ENCODE results near the gene TRABD2B.

The TRABD2B gene

DNA sequence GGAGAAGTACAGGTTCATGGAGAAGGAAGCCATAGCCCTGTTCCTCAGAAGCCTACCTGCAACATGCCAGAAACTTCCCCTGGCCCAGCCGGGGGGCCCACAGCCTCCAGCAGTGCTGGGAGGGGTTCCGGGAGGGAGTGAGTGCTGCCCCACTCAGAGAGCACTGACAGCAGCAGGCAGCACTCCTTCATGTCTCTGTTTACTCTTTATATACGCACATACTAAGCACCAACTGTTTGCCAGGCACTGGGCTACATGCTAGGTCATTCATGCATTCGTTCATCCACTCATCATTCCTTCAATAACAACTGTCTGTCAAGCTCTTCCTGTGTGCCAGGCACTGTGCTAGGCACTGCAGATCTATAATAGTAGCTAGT is 120.6 kb downstream of the TRABD2B start:
- DNase-seq (ENCODE audit: low read depth in 3 of 3) = no peak

DNA sequence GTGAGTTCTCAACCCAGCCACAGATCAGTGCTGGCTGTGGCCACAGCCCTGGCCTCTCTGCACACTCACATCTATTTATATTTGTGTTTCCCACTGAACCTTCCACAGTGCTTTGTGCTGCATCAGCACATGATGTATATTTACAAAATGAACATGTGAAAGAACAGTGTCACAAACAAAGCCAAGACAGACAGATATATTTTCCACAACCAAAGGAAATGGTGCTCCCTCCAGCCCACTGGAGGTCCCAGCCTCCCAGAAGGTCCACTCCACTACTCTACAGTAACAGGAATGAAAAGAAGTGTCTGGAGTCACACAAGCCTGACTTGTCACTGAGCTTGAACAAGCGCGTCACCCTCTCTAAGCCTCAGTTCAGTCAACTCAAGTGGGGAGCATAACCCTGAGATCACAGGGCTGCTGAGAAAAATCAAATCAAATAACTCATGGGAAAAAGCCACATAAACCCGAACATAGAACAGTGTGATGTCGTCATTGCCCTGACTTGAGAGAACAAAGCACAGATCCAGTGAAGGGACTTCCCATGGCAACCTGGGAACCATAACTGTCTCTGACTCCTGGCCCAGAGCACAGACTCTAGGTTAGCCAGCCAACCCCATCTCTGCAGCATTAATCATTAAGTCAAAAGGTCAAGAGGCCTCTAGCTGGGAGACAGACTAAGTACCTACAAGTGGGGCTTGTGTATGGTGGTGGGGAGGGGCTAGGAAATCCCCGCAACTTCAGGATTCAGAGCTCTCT is 121.2 kb downstream of the TRABD2B start:
- no peak for DNase-seq (ENCODE audit: low read depth in 3 of 3)

GRCh38 chr1:47875036-47875435 is 122.1 kb downstream of the TRABD2B start:
- DNase-seq (ENCODE audit: low read depth in 3 of 3) = no peak

- DNase-seq (ENCODE audit: low read depth in 3 of 3) = no peak
These were observed 123.8 kb downstream of the TRABD2B start for GRCh38 chr1:47873337-47873736.

DNA sequence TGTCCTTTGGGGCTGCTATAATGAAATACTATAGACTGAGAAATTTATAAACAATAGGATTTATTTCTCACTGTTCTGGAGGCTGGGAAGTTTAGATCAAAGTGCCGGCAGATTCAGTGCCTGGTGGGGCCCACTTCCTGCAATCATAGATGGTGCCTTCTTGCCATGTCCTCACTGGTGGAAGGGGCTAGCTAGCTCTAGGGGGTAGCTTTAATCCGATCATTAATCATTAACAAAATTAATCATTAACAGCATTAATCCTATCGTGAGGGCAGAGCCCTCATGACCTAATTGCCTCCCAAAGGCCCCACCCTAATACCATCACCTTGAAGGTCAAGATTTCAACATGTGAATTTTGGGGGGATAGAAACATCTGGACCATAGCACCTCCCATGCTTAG is 124.3 kb downstream of the TRABD2B start:
- no peak for DNase-seq (ENCODE audit: low read depth in 3 of 3)

DNA sequence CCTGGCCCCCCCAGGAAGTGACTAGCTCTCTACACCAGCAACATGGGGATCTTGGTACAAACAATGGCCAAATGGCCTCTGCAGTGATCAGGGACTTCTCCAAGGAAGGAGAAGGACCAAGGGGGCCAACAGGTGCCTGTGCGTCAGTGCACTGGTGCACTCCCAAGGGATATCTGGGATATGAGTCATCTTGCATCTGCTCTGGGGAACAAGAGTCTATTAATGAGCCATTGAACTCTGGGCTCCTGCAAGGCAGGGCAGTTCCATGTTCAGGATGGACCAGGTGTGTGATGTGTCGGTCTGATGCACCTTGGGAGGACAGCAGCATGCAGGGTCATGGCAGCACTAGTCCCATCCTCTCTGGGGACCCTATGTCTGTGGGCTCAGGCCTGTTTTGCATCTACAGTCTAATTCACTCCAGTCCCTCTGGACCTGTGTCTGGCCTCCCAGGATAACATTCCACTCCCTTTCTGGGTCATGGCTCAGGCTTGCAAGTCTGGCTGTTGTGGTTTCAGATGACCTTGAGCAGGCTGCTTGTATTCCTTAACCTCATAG is 125.3 kb downstream of the TRABD2B start:
- no peak for DNase-seq (ENCODE audit: low read depth in 3 of 3)

GRCh38 chr1:47870946-47871676 is 126.1 kb downstream of the TRABD2B start:
- no peak for DNase-seq (ENCODE audit: low read depth in 3 of 3)

DNA sequence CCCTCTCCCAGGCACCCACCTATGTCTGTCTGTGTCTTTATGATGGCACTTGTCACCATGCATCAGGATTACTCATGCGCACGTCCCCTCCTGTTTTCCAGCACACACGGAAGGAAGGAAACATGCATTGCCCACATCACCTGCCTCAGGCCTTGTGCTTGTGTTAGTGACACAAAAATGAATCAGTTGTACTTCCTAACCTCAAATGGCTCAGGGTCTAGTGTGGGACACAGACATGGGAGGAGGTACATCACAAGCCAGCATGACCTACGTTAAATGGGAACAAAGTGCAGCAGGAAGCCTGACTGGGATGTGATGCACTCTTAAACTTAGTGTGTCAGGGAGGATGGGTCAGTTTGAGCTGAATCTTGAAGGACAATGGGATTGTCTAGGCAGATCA is 126.7 kb downstream of the TRABD2B start:
- no peak for DNase-seq (ENCODE audit: low read depth in 3 of 3)

- no peak for DNase-seq (ENCODE audit: low read depth in 3 of 3)
These were observed 128.9 kb downstream of the TRABD2B start for GRCh38 chr1:47868348-47868676.

- no peak for DNase-seq (ENCODE audit: low read depth in 3 of 3)
These were observed 129.5 kb downstream of the TRABD2B start for GRCh38 chr1:47867438-47868347.

DNA sequence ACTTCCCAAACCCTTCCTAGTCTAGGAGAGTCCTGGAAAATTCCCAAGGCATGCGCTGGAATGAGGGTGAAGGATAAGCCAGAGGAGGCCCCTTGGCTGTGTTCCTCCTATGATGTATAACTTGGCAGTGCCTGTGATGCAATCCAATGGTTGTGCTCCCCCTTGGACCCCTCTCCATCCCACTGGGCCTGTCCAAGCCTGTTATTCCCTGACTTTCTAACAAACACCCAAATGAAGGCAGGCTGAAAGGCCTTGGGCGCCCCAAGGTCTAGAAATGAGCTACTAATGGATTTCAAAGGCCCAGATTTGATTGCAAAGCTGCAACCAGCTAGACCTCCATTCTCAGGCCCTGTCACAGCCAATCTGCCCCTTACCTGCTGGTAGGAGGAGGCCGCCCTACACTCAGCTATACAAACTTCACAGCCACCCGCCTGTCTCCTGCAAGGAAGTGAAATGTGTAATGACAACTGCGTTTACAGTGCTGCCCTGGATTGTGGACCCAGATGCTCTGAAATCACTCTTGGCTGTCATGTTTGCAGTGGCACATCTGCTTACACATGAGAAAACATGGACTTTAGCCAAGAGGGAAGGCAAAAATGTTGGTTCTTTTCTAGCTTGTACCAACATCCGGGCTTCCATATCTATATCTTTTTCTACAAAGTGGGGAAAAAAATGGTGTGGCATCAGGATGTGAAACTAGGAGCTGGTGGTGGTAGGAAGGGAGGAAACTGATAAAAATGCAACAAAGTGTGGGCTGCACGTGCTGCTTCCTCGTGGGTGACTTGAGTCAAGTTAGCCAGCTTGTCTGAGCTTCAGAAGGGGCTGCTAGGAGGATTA is 130.4 kb downstream of the TRABD2B start:
- DNase-seq (ENCODE audit: low read depth in 3 of 3) = no peak

DNA sequence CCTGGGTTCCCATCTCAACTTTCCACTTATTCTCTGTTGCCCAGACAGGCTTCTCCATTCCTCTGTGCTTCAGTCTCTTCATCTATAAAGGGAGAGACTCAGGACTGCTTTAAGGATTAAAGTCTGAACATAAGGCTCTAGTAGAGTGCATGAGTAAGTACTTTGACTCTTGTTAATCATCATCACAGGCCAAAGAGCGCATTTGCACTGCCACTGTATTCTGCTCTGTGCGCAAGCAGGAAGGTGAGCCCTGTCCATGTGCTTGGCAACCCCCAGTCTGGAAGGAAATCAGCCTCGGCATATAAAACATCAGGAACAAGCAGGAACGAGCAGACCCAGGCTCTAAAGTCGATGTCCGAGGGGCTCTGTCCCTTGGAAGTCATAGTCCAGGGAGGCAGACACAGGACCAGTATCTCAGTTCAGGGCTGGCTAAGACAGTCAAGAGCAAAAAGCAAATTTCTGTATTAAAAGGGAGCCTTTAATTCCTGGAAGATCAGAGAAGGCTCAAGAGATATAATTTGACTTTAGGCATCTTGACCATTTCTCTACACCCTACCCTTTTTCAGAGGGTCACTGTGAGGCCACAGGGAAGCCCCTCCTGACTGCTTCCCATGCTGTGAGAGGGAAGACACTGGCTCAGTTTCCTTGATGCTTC is 131.2 kb downstream of the TRABD2B start:
- DNase-seq (ENCODE audit: low read depth in 3 of 3) = no peak

- no peak for DNase-seq (ENCODE audit: low read depth in 3 of 3)
These were observed 138.0 kb downstream of the TRABD2B start for GRCh38 chr1:47859092-47859743.

DNA sequence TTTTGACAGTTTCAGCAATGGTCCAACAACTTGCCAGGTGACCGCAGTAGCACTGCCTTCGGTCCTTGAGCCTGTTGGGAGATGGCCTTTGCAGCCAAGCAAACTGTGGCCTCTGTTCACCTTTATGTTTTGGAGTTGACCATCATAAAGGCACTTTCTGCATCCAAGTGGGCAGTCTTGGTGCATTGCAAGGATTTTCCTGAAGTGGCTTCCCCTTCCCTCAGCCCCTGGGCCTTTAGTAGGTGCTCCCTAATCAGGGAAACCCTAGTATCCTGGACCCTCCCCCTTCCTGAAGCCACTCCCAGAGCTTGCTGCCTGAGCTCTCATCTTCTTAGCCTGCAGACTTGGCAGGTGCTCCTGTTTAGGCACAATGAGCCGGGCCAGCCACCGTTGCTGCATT is 140.2 kb downstream of the TRABD2B start:
- DNase-seq (ENCODE audit: low read depth in 3 of 3) = no peak

- DNase-seq (ENCODE audit: low read depth in 3 of 3) = no peak
These were observed 142.0 kb downstream of the TRABD2B start for GRCh38 chr1:47855230-47855629.

GRCh38 chr1:47854552-47855144 is 142.5 kb downstream of the TRABD2B start:
- DNase-seq (ENCODE audit: low read depth in 3 of 3) = no peak

GRCh38 chr1:47853852-47854251 is 143.3 kb downstream of the TRABD2B start:
- DNase-seq (ENCODE audit: low read depth in 3 of 3) = no peak

GRCh38 chr1:47853059-47853458 is 144.1 kb downstream of the TRABD2B start:
- DNase-seq (ENCODE audit: low read depth in 3 of 3) = no peak

- DNase-seq (ENCODE audit: low read depth in 3 of 3) = no peak
These were observed 145.0 kb downstream of the TRABD2B start for GRCh38 chr1:47852006-47852718.
